ENCODE results near the gene FGF14.

The FGF14 gene

DNA sequence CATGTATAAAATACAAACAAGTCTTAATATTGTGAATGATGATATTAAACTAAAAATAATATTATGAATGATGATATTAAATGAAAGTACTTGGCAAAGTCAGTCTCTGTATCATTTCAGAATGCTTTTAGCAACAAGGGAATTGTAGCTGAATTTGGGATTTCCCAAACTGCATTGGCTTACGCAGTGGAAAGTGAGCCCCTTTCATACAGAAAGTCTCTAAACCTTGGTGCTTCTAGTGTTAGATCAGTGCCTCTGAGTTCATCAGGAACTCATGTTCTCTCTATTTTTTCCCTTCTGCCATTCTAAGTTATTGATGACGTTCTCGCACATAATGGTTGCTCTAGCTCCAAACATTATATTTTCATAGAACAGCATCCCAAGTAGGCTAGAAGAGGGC is 649.4 kb downstream of the FGF14 start:
- no peak for DNase-seq

DNA sequence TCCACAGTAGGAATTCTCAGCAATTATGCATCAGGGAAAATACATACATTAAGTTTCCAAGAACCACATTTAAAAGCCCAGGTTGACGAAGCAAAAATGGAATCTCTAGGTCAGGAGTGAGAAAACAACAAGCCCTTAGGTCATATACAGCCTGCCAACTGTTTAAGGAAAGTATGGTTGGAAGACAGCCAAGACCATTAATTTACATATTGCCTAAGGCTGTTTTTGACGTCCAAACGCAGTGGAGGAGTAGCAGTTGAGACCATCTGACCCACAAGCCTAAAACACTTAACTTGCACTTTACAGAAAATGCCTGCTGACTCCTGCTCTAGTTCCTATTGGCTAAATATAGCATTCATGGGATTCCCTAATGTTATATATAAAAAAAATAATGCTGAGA is 650.4 kb downstream of the FGF14 start:
- no peak for DNase-seq

DNA sequence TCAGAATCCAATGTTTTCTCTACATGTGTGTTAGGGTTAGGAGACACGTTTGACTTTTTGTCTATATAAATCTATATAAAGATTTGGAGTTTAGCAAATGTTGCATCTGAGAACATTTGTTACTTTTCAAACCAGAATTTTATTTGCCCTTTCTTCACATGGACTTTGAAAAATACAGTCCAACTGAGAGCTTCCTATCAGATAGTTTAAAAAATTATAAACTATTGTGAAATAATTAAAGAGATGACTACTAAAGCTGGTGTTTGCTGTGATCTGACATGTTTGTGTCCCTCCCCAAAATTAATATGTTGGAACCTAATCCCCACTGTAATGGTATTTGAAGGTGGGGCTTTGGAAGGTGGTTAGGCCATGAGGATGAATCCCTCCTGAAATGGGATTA is 652.3 kb downstream of the FGF14 start:
- no peak for DNase-seq

DNA sequence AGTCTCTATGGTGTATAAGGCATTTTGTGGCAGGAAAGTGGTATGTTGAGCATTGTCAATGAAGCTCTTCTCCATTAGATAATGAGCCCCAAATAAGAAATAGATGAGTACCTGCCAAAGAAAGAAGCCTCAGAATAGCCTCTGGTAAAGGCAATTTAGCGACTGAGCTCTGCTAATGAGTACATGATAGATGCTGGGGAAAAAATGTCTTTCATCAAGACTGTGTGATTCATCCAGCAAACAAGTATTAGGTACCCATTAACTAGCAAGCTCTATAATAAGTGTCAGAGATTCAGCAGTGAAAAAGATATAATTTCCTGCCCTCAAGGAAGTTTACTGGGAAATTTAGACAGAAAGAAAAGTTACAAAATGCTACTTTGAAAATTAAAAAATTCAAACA is 654.8 kb downstream of the FGF14 start:
- DNase-seq, result no peak

DNA sequence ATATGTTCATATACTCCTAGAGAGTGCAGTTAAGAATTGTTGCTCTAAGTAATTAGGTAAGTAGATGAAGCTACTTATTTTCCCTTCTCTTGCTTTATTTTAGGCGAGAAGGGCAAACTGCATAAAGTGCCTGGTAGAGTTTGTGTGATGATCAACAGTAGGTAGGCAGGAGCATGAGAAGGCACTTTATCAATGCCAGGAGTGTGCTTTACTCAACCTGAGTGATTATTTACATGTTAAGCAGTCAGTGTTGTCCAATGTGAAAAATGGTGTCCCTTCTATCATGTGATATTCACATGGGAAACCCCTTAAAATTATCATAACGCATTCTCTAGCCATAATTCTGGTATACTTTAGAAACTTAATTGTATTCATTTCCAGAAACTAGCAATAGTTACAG is 655.3 kb downstream of the FGF14 start:
- no peak for DNase-seq

DNA sequence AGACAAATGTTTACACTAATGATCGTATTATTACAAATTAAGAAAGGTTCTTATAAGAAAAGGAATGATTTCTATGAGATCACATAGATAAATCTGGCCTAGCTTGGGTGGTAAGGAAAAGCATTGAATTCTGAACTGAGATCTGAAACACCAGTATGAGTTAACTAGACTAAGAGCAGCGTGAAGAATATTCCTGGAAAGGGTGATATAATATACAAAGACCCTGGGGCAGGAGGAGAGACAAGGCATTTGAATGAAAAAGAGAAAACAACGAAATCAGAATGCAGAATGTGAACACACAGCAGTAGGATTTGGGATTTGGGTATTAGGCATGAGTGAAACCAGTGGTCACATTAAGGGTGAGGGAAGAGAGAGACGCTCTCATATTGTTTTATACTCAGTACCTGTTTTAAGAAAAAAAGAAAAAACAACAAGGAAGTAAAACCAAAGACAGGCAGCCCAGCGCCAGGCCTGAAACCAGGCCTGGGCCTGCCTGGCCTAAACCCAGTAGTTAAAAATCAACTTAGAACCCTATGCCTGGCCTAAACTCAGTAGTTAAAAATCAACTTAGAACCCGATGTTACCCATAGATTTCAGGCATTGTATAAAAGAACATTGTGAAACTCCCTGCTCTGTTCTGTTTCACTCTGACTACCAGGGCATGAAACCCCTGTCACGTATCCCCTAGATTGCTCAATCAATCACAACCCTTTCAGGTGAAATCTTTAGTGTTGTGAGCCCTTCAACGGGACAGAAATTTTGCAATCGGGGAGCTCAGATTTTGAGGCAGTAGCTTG is 662.3 kb downstream of the FGF14 start:
- no peak for DNase-seq

DNA sequence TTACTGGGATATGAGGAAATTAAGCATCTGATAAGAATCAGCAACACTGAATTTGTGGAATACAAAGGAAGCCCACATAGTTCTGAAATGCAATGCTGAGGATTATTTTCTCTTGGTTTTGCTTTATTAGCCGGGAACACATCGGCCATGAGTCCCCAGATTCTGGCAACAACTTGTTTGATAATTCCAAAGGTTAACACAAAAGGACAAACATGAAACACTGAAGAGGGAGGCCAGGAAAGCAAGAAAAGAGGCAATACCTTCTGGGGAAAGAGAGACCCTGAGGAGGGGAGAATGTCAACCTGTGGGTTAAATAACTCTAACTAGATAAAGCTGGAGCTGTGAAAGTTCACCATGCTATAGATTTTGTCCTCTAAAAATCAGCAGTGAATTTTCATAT is 663.5 kb downstream of the FGF14 start:
- DNase-seq, result no peak

DNA sequence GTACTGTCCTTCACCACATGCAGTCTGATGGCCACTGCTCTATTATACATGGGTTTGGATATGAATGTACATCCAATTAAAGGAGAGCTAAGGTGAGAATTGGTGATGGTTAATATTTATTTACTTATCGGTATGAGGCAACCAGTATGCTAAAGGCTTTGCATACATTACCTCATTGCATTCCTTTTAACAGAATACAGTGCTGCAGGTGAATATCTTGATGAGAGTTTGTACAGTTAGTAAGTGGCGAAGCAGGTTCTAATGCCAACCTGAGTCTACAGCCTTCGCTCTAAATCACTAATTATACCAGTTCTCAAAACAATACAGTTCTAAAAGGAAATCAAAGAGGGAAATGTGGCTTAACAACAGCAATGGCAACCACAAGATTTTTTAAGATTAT is 665.3 kb downstream of the FGF14 start:
- DNase-seq, result no peak

DNA sequence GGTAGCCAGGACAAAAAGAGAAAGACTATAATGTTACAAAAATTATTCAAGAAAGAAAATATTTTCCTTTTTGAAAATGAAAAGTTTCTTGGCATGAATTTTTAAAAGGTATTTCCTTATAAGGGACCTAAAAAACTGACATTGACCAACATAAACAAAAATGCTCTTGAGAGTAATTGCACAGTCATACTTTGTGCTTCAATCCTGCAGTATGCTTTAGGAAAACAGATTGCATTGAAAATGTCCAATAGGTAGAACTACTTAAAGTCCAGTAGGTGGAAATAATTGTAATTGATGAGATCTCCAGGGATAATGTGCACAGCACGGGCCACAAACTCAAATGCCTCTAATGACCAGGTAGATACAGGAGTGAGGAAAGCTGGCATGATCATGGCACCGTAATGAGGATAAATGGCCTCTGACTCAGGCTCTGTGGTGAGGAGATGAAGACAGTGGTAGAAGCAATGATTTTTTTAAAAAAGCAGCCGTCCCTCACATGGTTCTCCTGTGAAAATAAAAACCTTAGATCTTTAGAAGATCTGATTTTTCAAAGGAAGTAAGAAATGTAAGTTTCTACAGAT is 671.3 kb downstream of the FGF14 start:
- no peak for DNase-seq

DNA sequence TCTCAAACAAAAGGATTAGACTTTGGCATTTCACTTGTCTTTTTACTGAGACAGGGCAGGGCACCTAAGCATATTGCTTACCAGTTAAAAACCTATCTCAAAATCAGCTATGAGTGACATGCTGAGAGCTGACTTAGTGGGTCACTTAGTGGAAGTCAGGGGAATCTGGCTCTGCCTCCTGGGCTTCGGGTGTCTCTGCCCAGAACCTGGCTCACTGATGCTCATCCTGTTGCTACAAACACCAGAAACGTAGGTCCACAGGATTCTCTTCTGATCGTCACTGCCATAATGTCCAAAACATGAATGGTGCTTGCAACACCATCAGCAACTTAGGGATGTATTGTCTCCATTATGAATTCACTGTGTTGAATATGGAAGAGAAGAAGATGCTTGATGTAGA is 673.2 kb downstream of the FGF14 start:
- no peak for DNase-seq

DNA sequence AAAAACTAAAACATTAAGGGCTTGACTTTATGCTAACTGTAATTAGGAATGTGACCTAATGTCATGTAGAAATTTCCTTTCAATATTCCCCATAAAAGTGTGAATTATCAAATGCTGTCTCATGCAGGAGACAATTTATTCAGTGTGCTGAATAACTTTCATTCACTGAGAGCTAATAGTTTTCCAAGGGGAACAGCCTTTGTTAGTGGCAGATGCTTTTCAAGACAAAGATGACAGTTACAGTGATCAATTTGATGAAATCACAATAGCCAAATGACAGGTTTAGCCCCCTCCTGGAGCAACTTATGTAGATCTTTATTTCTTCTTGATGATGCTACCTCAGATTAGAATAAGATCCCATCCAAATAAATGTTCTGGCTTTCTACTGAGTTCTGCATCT is 673.8 kb downstream of the FGF14 start:
- DNase-seq, result no peak

DNA sequence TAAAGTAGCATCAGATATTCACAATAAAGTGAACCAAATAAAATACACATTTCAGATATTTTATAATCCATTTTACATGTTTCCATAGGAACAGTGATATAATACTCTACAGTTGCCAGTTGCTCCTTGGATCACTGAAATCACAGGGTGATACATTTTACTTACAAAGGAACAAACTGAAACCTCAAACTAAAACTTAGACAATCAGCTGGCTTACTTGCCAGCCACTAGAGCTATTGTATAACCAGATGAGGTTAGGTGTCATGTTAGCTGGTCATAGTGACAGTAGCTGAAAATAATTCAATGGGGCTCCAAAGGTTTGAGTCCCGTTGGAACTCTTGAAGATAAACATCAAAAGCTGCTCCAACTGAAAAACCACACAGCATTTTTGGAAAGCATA is 674.7 kb downstream of the FGF14 start:
- no peak for DNase-seq

DNA sequence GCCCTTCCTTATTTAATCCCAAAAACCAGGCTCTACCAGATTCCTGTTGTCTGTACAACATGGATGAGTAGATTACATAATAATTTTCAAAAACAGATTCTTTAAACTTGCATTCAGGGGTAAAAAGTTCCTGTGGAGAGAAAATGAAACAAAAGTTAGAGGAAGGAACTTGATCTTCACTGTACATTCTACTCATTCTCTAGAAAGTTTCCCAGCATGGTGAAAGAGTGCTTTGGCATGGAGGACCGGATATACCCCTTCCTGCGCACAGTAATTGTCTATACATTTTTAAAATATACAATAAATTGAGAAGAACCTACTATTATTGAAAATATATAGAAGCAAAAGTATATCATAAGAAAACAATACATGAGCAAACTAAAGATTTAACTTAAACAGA is 675.2 kb downstream of the FGF14 start:
- DNase-seq, result no peak

DNA sequence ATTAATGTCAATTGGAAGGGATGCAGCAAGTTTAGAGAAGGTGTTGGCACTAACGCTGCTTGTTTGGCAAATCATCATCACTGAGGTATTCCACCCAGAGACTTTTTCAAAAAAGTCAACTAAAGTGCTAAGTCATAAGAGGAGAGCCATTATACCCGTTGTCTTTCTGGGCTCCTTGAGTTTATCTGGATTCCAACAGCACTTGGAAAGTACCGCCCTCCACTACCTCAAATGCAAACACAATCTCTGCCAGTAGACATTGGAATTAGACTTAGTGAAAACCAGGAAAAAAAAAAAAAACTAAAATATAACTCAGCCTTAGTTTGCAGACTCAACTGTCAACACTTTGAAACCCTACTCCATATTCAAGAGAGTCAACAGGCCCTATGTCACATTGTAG is 683.4 kb downstream of the FGF14 start:
- DNase-seq, result no peak

DNA sequence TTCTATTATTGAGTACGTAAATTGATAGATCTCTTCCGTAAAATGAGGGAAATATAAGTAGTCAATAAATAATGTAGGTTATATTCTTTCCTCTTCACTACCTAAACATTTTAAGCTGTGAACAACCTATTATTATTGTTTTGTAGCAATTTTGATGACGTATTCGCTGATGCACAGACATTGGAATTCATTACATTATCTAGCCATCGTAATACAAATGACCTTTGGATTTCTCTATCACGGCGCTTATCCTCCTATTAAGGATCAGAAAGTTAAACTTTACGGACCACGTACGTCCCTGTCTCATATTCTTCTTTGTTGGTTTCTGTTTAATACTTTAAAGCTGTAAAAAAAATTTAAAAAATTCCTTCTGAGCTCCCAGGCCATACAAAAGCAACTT is 684.5 kb downstream of the FGF14 start:
- DNase-seq, result no peak

DNA sequence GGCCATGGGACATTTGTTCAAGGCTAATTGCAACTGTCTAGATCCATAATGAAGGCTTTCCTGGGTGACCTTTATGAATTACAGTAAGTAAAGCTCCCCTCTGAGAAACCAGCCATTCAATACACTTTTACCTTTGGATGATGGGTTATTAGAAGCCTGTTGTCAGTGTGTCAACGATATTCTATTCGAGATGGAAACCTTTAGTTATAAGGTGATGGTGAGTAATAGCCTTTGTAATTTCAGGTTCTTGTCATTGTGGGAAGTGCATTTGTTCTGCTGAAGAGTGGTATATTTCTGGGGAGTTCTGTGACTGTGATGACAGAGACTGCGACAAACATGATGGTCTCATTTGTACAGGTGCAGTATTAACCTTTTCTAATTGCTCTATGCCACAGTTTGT is 687.7 kb downstream of the FGF14 start:
- DNase-seq, result no peak

DNA sequence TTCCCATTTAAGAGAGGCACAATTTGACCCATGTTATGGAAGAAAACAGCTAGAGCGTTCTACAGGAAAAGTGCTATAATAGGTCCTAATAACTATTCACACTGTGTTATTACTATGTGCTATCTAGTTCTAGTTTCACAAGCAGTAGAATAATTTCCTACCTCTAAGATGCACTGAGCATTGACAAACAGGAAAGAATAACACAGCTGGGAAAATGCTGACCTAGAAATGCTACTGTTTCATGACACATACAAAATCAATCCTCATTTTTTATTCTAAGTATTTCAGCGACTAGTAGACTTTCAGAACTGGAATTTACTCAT is 689.9 kb downstream of the FGF14 start:
- no peak for DNase-seq

DNA sequence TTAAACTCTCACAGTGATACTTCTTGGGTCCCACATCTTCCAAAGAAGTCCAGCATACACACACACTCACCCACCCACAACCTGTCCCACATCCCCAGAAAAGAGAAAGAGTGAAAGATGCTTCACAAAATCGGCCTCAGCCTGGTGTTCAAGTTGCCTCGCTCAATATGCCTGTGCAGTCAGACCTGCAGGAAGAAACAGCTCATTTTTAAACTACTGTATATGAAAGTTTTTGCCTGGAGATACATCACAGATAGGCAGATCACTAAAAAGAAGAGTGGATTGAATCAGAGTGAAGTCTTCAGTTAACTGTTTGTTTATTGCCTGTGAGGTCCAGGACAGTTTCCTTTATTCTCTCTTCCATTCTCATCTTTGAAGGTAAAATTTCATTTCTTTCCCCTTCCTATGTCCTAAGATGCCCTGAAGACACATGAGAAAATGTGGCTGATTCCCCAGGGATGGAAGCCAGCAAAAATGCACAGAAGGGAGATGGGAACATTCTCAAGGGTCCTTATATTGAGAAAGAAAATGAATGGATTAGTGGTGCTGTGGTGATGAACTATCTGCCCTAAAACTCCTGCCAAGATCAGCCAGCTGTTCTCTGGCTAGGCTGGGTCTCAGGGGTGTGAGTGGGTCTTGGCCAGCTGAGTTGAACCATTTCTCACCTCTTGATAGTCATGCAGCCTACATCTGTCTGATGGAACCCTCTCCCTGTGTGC is 690.4 kb downstream of the FGF14 start:
- no peak for DNase-seq

DNA sequence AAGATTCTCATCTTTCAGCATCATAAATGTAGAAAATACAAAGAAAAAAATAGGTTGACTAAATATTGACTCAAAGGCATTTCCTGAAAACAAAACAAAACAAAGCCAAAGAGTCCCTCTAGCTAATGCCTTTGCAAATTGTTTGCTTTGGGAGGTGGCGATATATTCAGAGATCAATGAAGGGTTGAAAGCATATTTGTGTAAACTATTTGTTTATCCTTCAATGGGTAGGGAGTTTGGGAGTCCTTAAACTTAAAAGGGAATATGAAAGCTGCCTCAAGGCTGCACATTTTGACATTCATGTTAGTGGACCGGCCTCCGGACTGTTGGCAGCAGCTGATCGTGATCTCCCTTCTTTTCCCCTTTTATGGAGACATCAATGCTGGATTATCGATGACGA is 691.9 kb downstream of the FGF14 start:
- DNase-seq, result no peak

DNA sequence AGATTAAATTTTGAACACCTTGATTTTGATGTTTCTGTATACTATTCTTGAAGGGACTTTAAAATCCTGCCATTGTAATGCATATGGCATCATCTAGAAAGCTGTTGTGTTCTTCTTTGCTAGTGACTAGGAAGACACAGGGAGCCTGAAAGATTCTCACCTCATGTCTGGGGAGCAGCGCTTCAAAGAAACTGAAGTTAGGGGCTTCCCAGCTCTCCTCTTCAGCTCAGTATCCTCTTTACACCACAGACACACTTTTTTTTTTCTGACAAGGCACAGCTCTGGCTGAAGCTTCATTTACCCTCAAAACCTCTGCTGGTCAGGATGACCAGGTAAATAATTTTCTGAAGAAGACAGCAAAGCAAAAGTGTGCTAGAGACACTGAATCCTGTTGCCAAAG is 693.7 kb downstream of the FGF14 start:
- DNase-seq, result no peak

DNA sequence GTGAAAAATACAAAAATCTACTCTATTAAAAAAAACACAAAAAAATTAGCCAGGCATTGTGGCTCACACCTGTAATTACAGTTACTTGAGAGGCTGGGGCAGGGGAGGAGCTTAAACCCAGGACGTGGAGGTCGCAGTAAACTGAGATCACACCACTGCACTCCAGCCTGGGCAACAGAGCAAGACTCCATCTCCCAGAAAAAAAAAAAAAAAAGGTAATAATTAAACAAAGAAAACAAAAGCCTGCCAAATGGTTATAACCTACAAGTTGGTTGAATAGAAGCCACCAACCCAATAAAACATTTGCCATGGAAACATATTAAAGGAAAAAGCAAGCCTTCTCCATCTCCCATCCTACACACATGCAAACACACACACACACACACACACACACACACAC is 694.2 kb downstream of the FGF14 start:
- DNase-seq, result no peak

DNA sequence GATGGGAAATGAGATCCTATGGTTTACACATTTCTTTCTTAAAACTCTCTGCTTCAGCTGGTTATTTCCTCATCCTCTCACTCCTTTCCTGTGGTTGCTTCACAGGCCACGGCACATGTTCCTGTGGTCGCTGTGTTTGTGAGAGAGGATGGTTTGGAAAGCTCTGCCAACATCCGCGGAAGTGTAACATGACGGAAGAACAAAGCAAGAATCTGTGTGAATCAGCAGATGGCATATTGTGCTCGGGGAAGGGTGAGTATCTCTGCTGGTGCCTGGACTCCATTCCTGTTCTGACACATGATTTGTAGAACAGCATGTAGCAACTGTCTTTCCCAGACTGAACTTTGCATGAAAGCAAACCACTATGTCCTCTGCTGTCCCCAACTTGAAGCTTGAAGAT is 695.2 kb downstream of the FGF14 start:
- no peak for DNase-seq

DNA sequence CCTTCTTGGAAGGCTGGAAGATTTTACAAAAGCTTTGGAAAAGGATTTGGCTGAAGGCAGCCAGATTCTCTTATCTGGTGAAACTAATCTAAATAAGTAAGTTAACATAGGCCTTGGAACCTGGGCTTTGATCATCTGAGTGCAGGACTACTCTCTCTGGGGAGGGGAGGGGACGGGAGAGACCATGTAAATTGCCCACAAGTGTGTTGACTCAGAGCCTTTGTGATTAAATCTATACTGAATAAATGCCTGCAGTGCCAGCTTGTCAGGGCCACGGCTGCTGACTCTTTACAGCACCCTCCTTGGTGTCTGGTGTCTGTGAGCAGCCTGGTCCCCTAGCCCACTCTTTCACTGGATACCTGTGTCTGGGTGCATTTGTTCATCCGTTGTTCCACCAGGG is 698.0 kb downstream of the FGF14 start:
- no peak for DNase-seq

DNA sequence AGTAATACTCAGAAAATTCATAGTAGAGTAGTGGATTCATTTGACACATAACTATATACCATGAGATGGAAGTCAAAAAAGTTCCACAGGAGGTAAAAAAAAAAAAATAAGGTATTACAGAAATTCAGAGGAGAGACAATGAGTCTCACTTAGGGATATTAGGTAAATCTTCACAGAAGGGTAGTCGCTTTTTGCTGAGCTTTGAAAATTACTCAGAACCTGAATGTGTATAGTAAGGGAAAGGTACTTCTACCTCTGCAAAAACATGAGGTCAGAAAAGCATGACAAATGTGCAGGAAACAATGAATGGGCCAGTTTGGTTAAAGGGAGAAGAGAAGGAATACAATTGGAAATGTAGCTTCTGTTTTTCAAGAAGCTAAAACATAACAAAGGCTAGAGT is 698.8 kb downstream of the FGF14 start:
- DNase-seq, result no peak

DNA sequence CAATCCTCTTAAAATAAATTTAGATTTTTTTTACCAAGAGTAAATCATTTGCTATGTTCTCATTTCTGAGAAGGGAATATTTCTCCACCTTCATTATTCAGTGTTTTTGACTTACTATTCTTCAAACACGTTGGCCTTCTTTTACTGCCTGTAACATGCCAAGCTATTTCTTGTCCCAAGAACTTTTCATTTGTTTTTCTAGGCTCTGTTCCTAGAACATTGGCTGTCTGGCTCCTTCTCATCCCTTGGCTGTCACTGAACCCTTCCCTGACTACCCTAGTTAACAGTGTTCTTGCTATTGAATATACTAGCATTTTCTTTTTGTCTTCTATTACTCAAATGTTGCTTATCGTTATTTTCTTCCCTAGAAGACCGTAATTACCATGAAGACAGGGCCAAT is 701.2 kb downstream of the FGF14 start:
- no peak for DNase-seq
